ENCODE results near the gene SCAMP4.

Gene SCAMP4

DNA sequence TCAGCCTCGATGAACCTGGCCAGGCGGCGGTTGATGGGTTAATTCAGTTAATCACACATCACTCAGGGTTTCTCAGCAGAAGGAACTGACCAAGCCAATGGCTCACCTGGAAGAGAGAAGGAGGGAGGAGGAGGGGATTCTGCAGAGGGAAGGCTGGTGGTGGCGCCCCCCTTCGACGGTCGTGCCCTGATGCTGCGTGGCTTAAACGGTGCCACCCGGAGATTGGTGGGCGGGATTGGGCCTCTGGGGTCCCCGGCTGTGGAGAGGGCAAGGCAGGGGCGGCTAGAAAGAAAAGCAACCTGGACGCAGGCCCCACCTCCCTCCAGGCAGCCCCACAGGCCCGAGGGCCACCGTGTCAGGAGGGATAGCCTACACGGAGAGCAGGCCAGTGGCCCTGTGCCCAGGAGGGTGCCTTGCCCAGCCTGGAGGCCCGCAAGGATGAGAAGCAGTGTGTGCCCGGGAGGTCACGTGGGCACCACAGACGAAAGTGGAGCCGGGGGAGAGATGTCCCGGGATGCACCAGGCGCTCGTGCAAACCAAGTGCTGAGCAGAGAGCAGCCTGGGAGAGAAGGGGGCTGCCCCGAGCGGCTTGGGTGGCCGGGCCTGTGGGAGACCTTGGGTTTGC, 51.8 kb downstream of the SCAMP4 start:
- no peak for DNase-seq (ENCODE audit: low read depth in 2 of 2)

DNA sequence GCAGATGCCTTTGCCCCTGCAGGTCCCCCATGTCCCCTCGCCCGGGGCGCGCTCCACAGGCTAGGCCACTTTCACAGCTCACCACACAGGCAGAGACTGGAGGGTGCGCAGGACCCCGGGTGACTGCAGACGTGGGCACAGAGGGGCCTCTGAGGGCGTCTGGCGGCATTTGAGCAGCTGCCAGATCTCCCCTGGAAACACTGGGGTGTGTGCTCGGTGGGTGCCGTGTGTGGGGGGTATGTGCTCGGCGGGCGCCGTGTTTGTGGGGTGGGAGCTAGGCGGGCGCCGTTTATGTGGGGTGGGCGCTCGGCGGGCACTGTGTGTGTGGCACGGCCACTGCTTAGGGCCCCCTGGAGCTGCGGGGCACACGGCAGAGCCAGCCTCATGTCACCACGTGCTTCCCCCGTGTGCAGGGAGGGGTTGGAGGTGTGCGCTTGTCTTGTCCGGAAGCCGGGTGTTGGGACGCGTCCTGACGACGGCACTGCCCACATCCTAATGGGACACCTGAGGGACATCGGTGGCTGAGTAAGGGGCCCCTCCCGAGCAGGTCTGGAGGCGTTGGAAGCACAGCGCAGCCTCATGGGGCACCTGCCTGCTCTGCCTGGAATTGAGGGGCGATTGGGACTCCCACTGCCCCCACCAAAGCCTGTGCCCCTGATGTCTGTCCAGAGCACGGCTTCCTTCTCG, 52.5 kb downstream of the SCAMP4 start:
- DNase-seq (ENCODE audit: low read depth in 2 of 2): no peak

- no peak for DNase-seq (ENCODE audit: low read depth in 2 of 2)
Observed at GRCh38 chr19:1959928-1960589, 54.9 kb downstream of the SCAMP4 start.

- DNase-seq (ENCODE audit: low read depth in 2 of 2): no peak
Observed at GRCh38 chr19:1961000-1961883, 56.0 kb downstream of the SCAMP4 start.

DNA sequence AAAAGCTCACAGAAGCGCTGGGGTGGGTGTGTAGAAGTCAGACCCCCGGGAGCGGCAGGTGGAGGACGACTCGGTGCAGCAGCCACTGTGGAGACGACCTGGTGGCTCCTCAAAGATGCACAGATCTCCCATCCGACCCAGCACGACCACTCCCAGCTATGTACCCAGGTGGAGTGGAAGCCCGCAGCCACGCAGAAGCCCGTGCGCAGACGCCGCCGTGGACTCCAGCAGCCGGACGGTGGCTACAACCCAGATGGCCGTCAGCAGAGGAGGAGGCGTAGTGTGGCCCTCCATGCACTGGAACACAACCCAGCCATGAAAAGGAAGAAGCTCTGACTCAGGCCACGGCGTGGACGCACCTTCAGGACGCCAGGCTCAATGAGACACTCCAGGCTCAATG, 57.5 kb downstream of the SCAMP4 start:
- DNase-seq (ENCODE audit: low read depth in 2 of 2): no peak

- DNase-seq (ENCODE audit: low read depth in 2 of 2): no peak
Observed at GRCh38 chr19:1967087-1967608, 61.9 kb downstream of the SCAMP4 start.

DNA sequence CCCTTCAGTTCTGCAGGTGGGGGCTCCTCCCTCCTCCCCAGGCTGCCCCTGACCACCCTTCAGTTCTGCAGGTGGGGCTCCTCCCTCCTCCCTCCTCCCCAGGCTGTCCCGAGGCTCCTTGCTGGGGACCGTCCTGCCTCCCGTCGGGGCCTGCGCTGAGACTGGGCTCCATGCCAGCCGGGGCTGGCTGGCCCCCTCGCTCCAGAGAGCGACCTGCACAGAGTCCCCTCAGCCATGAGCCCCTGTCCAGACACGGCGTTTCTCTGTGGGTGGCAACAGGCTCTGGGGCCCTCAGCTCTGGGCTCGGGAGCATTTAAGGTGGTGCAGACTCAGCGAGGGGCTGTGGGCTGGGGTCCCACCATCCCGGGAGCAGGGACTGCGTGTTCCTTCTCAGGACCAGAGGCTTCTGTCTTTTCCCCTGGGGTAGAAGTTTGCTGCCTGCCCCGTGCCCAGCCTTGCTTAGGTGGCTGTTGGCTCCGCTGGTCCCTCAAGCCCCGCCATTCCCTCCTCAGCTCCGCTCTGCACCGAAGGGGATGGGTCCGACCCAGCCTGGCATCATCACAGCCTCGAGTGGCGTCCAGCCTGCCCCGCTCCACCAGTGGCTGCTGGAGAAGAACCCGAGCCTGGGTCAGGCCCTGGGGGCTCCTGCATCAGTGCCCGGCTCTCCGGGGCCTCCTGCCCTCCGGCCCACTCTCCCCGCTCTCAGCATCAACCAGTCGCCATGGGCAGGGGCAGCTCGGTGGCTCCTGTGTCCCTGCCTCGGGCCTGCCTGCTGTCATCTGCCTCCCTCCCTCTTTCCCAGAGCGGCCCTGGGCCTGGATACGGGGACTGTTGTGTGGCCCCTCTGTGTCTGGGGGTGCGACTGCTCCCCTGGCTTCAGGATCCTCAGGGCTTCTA, 63.3 kb downstream of the SCAMP4 start:
- no peak for DNase-seq (ENCODE audit: low read depth in 2 of 2)

- no peak for DNase-seq (ENCODE audit: low read depth in 2 of 2)
Observed at GRCh38 chr19:1969176-1970002, 64.2 kb downstream of the SCAMP4 start.

GRCh38 chr19:1970003-1970805, 65.0 kb downstream of the SCAMP4 start:
- DNase-seq (ENCODE audit: low read depth in 2 of 2): no peak

DNA sequence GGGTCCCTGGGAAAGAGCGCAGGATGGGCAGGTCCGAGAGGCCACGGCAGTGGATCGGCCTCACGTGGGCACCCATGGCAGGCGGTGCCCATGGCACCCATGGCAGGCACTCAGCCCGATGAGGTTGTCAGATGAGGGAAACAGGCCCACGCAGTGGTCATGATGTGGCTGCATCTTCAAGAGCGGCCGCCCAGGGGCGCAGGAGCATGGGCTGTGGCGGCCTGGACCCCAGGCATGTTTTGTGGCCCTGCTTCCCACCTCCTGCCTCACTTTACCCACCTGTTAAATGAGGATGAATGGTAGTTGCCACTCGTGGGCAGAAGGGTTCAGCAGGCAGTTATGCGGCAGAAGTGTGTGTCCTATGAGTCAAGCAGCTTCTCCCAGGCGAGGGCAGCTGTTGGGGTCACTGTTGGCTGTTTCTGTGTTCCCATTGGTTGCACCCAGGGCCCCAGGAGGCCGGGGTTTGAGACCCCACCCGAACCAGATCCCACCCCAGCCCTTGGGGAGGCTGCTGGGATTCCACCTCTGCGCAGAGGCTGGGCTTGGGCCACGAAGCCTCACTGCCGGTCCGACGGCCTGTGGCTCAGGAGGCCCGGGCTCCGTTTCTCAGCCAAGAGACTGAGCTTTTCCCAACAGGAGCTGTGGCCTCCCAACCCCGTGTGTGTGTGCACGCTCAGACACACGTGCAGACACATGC, 65.8 kb downstream of the SCAMP4 start:
- DNase-seq (ENCODE audit: low read depth in 2 of 2): no peak

- no peak for DNase-seq (ENCODE audit: low read depth in 2 of 2)
Observed at GRCh38 chr19:1974381-1975161, 69.4 kb downstream of the SCAMP4 start.

GRCh38 chr19:1975162-1975480, 69.9 kb downstream of the SCAMP4 start:
- DNase-seq (ENCODE audit: low read depth in 2 of 2): no peak
